Measurements from ENCODE around the gene PCID2.

DNA sequence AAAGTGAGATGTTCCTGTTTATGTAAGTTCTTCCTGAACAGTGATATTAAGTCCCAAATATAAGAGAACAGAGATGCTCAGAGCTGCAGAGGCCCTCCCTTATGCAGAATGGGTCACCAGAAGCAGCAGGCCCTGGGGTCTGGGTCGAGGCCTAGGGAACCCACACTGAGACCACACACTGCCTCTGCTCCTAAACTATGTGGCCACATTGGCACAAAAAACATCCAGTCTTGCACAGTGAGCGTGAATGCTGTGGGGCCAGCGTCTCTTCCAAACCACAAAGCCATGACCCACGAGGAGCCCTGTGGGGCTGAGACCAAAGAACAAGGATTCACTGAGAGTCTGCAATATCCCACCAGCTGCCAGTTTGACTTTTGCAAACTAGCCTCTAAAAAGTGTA lies 26.4 kb downstream of the PCID2 start:
- TF ChIP-seq, protein P1, sequence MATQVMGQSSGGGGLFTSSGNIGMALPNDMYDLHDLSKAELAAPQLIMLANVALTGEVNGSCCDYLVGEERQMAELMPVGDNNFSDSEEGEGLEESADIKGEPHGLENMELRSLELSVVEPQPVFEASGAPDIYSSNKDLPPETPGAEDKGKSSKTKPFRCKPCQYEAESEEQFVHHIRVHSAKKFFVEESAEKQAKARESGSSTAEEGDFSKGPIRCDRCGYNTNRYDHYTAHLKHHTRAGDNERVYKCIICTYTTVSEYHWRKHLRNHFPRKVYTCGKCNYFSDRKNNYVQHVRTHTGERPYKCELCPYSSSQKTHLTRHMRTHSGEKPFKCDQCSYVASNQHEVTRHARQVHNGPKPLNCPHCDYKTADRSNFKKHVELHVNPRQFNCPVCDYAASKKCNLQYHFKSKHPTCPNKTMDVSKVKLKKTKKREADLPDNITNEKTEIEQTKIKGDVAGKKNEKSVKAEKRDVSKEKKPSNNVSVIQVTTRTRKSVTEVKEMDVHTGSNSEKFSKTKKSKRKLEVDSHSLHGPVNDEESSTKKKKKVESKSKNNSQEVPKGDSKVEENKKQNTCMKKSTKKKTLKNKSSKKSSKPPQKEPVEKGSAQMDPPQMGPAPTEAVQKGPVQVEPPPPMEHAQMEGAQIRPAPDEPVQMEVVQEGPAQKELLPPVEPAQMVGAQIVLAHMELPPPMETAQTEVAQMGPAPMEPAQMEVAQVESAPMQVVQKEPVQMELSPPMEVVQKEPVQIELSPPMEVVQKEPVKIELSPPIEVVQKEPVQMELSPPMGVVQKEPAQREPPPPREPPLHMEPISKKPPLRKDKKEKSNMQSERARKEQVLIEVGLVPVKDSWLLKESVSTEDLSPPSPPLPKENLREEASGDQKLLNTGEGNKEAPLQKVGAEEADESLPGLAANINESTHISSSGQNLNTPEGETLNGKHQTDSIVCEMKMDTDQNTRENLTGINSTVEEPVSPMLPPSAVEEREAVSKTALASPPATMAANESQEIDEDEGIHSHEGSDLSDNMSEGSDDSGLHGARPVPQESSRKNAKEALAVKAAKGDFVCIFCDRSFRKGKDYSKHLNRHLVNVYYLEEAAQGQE (IDR thresholded peaks at IDR 0.05; ENCODE audit: low read depth, low read length) = no peak
- TF ChIP-seq MEF2A (IDR thresholded peaks at IDR 0.05; ENCODE audit: borderline replicate concordance, low read depth) = no peak
- no peak for TF ChIP-seq TAF1 (IDR thresholded peaks at IDR 0.05; ENCODE audit: borderline replicate concordance, low read depth, low read length)
- TF ChIP-seq ELF1 (IDR thresholded peaks at IDR 0.05) = no peak
- TF ChIP-seq, protein P2, sequence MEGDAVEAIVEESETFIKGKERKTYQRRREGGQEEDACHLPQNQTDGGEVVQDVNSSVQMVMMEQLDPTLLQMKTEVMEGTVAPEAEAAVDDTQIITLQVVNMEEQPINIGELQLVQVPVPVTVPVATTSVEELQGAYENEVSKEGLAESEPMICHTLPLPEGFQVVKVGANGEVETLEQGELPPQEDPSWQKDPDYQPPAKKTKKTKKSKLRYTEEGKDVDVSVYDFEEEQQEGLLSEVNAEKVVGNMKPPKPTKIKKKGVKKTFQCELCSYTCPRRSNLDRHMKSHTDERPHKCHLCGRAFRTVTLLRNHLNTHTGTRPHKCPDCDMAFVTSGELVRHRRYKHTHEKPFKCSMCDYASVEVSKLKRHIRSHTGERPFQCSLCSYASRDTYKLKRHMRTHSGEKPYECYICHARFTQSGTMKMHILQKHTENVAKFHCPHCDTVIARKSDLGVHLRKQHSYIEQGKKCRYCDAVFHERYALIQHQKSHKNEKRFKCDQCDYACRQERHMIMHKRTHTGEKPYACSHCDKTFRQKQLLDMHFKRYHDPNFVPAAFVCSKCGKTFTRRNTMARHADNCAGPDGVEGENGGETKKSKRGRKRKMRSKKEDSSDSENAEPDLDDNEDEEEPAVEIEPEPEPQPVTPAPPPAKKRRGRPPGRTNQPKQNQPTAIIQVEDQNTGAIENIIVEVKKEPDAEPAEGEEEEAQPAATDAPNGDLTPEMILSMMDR (IDR thresholded peaks at IDR 0.05) = no peak
- TF ChIP-seq RFX5 (IDR thresholded peaks at IDR 0.05; ENCODE audit: low read length) = no peak
- TF ChIP-seq CHD2 (IDR thresholded peaks at IDR 0.05; ENCODE audit: low read length, partially characterized antibody) = no peak
- TF ChIP-seq JUND (IDR thresholded peaks at IDR 0.05) = no peak
- TF ChIP-seq POLR2AphosphoS5 (IDR thresholded peaks at IDR 0.05; ENCODE audit: low read depth, low read length) = no peak

Data from SK-N-SH (cell line).